Suppressor macrophage (primary cell): Measurements from ENCODE around the gene NXN.

Source experiments
- DNase-seq, 4 experiments: peaks; one replicate each; pipeline ENCODE4 v3.0.0-alpha.2; 2020 to 2022
- total RNA-seq, 17 experiments: gene quantifications; one replicate each; lab custom pipeline; 2026; ENCODE audit warnings: mixed read lengths in 6 of 17, inconsistent platforms in 3 of 17; lab: John Stamatoyannopoulos, UW

Gene NXN
- total RNA-seq, result 0.13 to 14.8 (median 1.2) reads per million in 17 experiments

- DNase-seq, result peak; percentile 68 to 96 (median 89)
Measured at GRCh38 chr17:979539-980405, at the start of gene NXN. TSS of gene NXN (minus strand) at chr17:979776.

- DNase-seq, result no peak
Measured at GRCh38 chr17:1027044-1027443, 47.5 kb upstream of the NXN start.

GRCh38 chr17:1026599-1026975 lies 47.0 kb upstream of the NXN start:
- no peak for DNase-seq

DNA sequence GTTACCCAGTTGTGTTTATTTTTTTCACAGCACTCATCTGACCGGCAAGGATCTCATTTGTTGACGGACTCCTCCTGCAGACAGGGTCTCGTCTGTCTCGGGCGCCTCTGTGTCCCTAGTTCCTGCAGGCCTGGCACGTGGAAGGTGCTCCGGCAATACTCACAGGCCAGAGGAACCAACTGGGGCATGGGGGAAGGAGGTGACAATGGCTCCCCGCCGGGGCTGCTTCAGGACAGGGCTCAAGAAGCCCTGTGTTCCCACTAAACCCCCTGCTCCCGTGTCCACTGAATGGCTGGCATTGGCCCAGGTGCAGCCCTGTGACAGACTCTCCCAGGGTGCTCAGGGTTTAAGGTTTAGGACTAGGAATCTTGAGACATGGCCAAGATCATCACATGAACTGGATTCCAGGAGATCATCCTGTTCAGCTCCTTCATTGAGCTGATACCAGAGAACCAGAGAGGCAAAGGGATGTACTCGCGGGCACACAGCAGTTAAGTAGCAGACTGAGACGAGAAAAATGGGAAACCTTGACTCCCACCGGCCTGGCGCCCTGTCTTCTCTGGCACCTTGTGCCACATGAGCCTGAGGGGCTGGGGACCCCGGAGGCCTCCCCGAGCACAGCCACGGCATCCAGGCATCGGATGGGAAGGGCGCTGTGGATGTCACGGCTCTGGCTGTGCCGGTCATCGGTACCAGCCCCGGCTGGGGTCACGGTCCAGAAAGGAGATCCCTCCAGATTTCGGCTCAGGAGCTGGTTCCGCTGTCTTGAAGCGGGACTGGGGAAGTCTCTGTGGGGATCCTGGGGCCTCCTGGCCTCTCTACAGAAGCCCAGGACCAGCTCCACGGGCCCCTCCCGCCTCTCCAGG lies 46.4 kb upstream of the NXN start:
- DNase-seq, result no peak

GRCh38 chr17:1024076-1024475 lies 44.5 kb upstream of the NXN start:
- DNase-seq, result no peak

GRCh38 chr17:1022278-1023024 lies 42.9 kb upstream of the NXN start:
- DNase-seq, result no peak

GRCh38 chr17:1021147-1021546 lies 41.6 kb upstream of the NXN start:
- no peak for DNase-seq

- DNase-seq, result no peak
Measured at GRCh38 chr17:1019451-1019850, 39.9 kb upstream of the NXN start.

- no peak for DNase-seq
Measured at GRCh38 chr17:1018547-1018946, 39.0 kb upstream of the NXN start.

GRCh38 chr17:1013729-1014090 lies 34.1 kb upstream of the NXN start:
- DNase-seq, result peak in 1 of 4 experiments; percentile 1

DNA sequence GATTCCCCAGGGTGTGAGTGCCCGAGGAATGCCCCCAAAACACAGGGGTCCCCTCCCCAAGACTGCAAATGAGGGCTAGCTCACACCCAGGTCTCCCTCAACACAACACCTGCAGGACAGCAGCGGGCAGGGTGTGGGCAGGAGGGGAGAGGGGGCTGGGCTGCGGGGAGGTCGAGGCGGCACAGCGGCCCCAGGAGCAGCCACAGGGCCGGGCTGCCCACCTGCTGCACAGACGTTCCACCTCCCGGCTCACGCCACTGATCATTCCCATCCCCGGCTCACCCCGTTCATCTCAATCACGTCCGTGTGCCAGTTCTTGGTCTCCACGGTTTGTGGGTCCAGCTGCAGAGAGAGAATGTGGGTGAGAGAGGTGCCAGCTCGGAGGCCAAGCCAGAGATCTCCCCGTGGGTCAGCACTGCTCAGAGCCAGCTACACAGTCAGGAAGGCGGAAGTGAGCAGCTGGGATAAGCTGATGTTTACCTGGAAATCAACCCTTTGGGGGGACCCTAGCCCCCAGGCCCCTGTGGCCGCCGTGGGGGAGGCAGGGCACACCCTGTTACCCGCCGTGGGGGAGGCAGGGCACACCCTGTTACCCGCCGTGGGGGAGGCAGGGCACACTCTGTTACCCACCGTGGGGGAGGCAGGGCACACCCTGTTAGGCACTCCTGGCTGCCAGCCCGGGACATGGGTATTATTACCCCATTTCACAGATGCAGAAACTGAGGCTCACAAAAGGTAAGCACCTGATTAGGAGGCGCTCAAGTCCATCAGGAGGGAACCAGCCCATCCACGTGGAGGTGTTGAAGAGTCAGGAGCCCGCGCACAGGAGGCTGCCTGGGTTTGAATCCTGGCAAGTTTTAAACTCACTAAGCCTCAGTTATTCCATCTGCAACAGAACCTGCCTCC lies 33.5 kb upstream of the NXN start:
- DNase-seq, result peak in 1 of 4 experiments; percentile 1

- DNase-seq, result peak in 1 of 4 experiments; percentile 2
Measured at GRCh38 chr17:1011760-1012735, 32.5 kb upstream of the NXN start.

GRCh38 chr17:1011138-1011537 lies 31.6 kb upstream of the NXN start:
- DNase-seq, result peak in 1 of 4 experiments; percentile 1

GRCh38 chr17:1010586-1010985 lies 31.0 kb upstream of the NXN start:
- peak in 1 of 4 experiments; percentile 2 for DNase-seq

DNA sequence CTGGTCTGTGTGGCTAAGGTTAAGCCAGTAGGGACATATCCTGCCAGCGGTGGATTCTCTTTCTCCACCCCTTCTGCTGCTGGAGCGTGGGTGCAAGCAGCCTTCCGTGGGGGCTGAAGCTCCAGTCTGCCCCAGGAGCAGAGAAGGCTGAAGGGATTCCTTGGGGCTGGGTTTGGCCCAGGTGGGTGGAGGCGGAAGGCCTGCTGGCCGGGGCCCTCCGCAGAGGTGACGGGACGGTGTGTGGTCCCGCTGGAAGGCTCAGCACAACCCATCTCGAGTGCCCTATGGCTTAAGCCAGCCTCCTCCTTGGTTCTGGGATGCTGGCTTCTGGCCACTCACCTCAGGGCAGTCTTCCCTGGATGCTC lies 30.5 kb upstream of the NXN start:
- no peak for DNase-seq

DNA sequence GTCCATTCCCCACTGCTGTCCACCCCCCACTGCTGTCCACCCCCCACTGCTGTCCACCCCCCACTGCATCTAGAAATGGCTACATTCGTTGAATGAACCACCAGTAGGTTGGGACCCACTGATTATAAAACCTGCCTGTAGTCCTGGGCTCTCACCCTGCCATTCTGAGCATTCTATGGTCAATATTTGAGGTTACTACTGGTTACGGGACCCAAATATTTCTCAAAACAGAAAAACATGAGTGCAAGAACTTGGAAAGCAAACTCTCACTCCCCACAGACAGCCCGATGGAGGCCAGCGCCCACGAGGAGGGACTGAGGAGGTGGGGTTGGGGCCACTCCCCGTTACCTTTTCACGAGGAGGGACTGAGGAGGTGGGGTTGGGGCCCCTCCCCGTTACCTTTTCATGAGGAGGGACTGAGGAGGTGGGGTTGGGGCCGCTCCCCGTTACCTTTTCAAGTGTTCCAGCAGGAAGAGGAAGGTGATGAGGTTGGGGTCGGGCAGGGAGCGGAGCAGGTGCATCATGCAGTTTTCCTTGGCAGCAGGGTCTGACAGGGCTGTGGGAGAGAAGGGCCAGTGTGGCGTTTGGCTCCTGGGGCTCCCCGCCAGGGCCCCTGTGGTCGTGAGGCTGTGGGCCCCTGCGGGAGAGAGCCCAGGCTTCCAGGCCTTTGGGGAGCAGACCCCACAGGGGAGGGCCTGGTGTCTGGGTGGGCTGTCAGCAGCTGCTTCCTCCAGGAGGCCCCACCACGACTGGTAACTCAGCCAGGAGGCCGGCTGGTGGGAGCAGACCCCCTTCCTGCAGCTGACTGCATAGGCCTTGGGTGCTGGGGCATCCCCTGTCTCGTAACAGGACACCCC lies 29.9 kb upstream of the NXN start:
- DNase-seq, result peak in 1 of 4 experiments; percentile 1

DNA sequence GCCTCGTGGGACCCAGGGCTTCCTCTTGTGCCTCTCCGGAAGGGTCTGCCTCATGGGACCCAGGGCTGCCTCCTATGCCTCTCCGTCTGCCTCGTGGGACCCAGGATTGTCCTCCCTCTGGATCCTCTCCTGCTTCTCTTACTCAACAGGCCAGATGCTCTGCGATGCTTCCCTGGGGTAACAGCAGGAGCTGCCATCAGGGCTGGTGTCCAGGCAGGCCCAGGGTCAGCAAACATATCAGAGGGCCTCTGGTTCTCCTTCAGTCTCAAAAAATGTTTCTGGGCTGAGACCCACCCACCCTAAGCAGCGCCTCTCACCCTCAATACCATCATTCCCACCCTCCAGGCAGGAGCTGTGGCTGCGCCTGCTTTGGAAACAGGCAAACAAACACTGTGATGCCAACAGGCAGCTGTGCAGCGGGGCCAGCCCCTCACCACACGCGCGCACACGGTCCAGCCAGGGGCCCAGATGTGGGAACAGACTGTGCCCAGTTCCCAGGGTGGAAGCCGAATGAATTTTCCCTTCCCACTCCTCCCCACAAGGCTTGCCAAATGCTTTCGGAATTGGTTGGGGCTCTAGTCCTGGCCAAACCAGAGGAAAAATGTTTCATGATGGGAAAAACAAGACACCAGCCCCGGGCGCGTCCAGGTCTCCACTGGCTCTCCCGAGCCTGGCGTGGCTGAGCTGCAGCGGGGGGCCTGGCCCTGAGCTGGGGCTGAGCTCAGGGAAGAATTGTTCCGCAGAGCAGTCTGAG lies 28.6 kb upstream of the NXN start:
- peak in 1 of 4 experiments; percentile 1 for DNase-seq

- DNase-seq, result peak in 1 of 4 experiments; percentile 2
Measured at GRCh38 chr17:1007310-1008007, 27.9 kb upstream of the NXN start.
